Activated CD8-positive, alpha-beta memory T cell treated with anti-CD3 and anti-CD28 coated beads, Interleukin-2, amount 50 U/mL, for 1 hour (primary cell): ENCODE data around the gene TMSB4X.
"Not testable (repeated sequence)": the region's sequence is repeated elsewhere in the genome, so short reads cannot be mapped to it uniquely, and the experiment has no call there.

Experiments
- DNase-seq: peaks from one replicate; pipeline ENCODE4 v3.0.0-alpha.2; 2020; ENCODE audit errors: extremely low read depth

The TMSB4X gene

GRCh38 chrX:12974796-12975669, at the start of gene TMSB4X:
Gene TMSB4X, plus strand, starts transcription at chrX:12975110.
- DNase-seq, result peak; percentile 64

- no peak for DNase-seq
These were observed 45.2 kb upstream of the TMSB4X start for GRCh38 chrX:12929701-12930100.

GRCh38 chrX:12930150-12930549, 44.8 kb upstream of the TMSB4X start:
- DNase-seq, result no peak

- DNase-seq, result no peak
These were observed 42.7 kb upstream of the TMSB4X start for GRCh38 chrX:12932244-12932643.

GRCh38 chrX:12934850-12935249, 40.1 kb upstream of the TMSB4X start:
- DNase-seq, result no peak

- DNase-seq, result no peak
These were observed 38.0 kb upstream of the TMSB4X start for GRCh38 chrX:12936947-12937346.

GRCh38 chrX:12940471-12940870, 34.4 kb upstream of the TMSB4X start:
- not testable (repeated sequence) for DNase-seq

GRCh38 chrX:12943592-12943991, 31.3 kb upstream of the TMSB4X start:
- not testable (repeated sequence) for DNase-seq

- not testable (repeated sequence) for DNase-seq
These were observed 30.5 kb upstream of the TMSB4X start for GRCh38 chrX:12944452-12944851.

GRCh38 chrX:12945494-12945893, 29.4 kb upstream of the TMSB4X start:
- DNase-seq, result no peak

- no peak for DNase-seq
These were observed 28.5 kb upstream of the TMSB4X start for GRCh38 chrX:12946406-12946805.

GRCh38 chrX:12946838-12947544, 27.9 kb upstream of the TMSB4X start:
- DNase-seq, result no peak

GRCh38 chrX:12947545-12948235, 27.2 kb upstream of the TMSB4X start:
- DNase-seq, result no peak

GRCh38 chrX:12948495-12948894, 26.4 kb upstream of the TMSB4X start:
- DNase-seq, result no peak

- no peak for DNase-seq
These were observed 25.5 kb upstream of the TMSB4X start for GRCh38 chrX:12949205-12949926.

GRCh38 chrX:12949927-12950656, 24.8 kb upstream of the TMSB4X start:
- DNase-seq, result peak; percentile 74

- DNase-seq, result no peak
These were observed 23.9 kb upstream of the TMSB4X start for GRCh38 chrX:12950851-12951594.

- no peak for DNase-seq
These were observed 23.3 kb upstream of the TMSB4X start for GRCh38 chrX:12951595-12951975.

GRCh38 chrX:12953420-12953819, 21.5 kb upstream of the TMSB4X start:
- DNase-seq, result no peak

GRCh38 chrX:12954376-12954775, 20.5 kb upstream of the TMSB4X start:
- DNase-seq, result no peak
